Mesothelial cell of epicardium (in vitro differentiated cells): ENCODE measurements around the gene CIROP. TPM values are rescaled to one million over a fixed set of nuclear protein-coding genes. Genes with fewer than 3 reads are reported as not detected.

ENCODE experiments used
- DNase-seq, 2 experiments: peaks; one replicate each; pipeline ENCODE4 v3.0.0; 2021; ENCODE audit warnings: low spot score in 2 of 2; ENCODE audit not compliant: unreplicated experiment in 2 of 2
- H3K27ac Mint-ChIP-seq: 2 replicates; pipeline ENCODE4 v1.8.0; 2021; ENCODE audit warnings: mixed read lengths
- H3K27me3 Mint-ChIP-seq: 2 replicates; pipeline ENCODE4 v1.8.0; 2021; ENCODE audit warnings: low read depth, mixed read lengths
- H3K36me3 Mint-ChIP-seq: 2 replicates; pipeline ENCODE4 v1.8.0; 2021; ENCODE audit warnings: mixed read lengths
- H3K4me1 Mint-ChIP-seq: 2 replicates; pipeline ENCODE4 v1.8.0; 2021; ENCODE audit warnings: mixed read lengths
- H3K4me3 Mint-ChIP-seq: 2 replicates; pipeline ENCODE4 v1.8.0; 2021; ENCODE audit warnings: mild to moderate bottlenecking, moderate library complexity, mixed read lengths
- H3K9me3 Mint-ChIP-seq: 2 replicates; pipeline ENCODE4 v1.8.0; 2021; ENCODE audit warnings: mixed read lengths
- CTCF ChIP-seq: fragments of 200-600 bp; sonication (generic); IDR thresholded peaks from one replicate; pipeline ENCODE4 v1.5.0; 2021; ENCODE audit warnings: antibody characterized with exemption; ENCODE audit not compliant: unreplicated experiment
- total RNA-seq: library from RNA; stranded (reverse); gene quantifications from 3 replicates; pipeline ENCODE4 v1.2.1, GENCODE V29; 2021

CIROP gene
- total RNA-seq, 1 donor from 2014 or later: not detected

GRCh38 chr14:23052182-23052623 lies 52.6 kb downstream of the CIROP start:
- Mint-ChIP-seq H3K4me1 (peaks cover 15% of the 10 kb centered on the region), H3K9me3 (no peaks in the 10 kb centered on the region), H3K36me3 (peaks cover 14% of the 10 kb centered on the region), H3K4me3 (no peak overlapping the region), H3K27me3 (no peaks in the 10 kb centered on the region), H3K27ac (no peak overlapping the region)
- TF ChIP-seq CTCF: no peak
- DNase-seq: no peak

- H3K36me3 Mint-ChIP-seq: peaks cover 14% of the 10 kb centered on the region
- H3K4me3 Mint-ChIP-seq: no peak overlapping the region
- H3K27me3 Mint-ChIP-seq: no peaks in the 10 kb centered on the region
- DNase-seq: no peak
- peaks cover 9% of the 10 kb centered on the region for H3K4me1 Mint-ChIP-seq
- no peak overlapping the region for H3K27ac Mint-ChIP-seq
- H3K9me3 Mint-ChIP-seq: no peaks in the 10 kb centered on the region
- no peak for TF ChIP-seq CTCF
Measured at GRCh38 chr14:23051141-23052057, 53.4 kb downstream of the CIROP start.

Other genes starting within 250 kb of the CIROP start
- 38.6 to 40.4 TPM (median 39.8 TPM) in 3 replicates for gene LRP10, start 233.2 kb downstream of the CIROP start, total RNA-seq
- 2.6 to 3.0 TPM (median 3.0 TPM) in 3 replicates for gene REM2, start 221.8 kb downstream of the CIROP start, total RNA-seq
- gene RBM23, start 185.8 kb downstream of the CIROP start, total RNA-seq: 97.9 to 106 TPM (median 101 TPM) in 3 replicates
- gene PRMT5, start 175.6 kb downstream of the CIROP start, total RNA-seq: 86.2 to 89.8 TPM (median 86.2 TPM) in 3 replicates
- gene HAUS4, start 147.9 kb downstream of the CIROP start, total RNA-seq: 32.7 to 33.2 TPM (median 33.0 TPM) in 3 replicates
- 108 to 110 TPM (median 109 TPM) in 3 replicates for gene AJUBA, start 122.4 kb downstream of the CIROP start, total RNA-seq
- 14.0 to 15.1 TPM (median 14.9 TPM) in 3 replicates for gene C14orf93, start 94.8 kb downstream of the CIROP start, total RNA-seq
- 121 to 124 TPM (median 123 TPM) in 3 replicates for gene PSMB5, start 70.1 kb downstream of the CIROP start, total RNA-seq
- gene PSMB11, start 62.8 kb downstream of the CIROP start, total RNA-seq: 0.09 TPM in 1 of 3 replicates, not detected in the others
- gene CDH24, start 47.5 kb downstream of the CIROP start, total RNA-seq: 26.4 to 30.4 TPM (median 29.3 TPM) in 3 replicates
- 372 to 401 TPM (median 374 TPM) in 3 replicates for gene ACIN1, start 9.9 kb downstream of the CIROP start, total RNA-seq
- 43.2 to 48.5 TPM (median 45.6 TPM) in 3 replicates for gene C14orf119, start 9.5 kb downstream of the CIROP start, total RNA-seq
- not detected in 3 replicates for gene CEBPE, start 14.3 kb upstream of the CIROP start, total RNA-seq
- 52.5 to 62.3 TPM (median 58.7 TPM) in 3 replicates for gene SLC7A8, start 78.7 kb upstream of the CIROP start, total RNA-seq
- gene RNF212B, start 132.9 kb upstream of the CIROP start, total RNA-seq: not detected in 3 replicates
- gene HOMEZ, start 181.1 kb upstream of the CIROP start, total RNA-seq: 11.9 to 14.4 TPM (median 13.7 TPM) in 3 replicates
- gene PPP1R3E, start 197.9 kb upstream of the CIROP start, total RNA-seq: 9.3 to 11.5 TPM (median 10.7 TPM) in 3 replicates
- gene BCL2L2, start 201.8 kb upstream of the CIROP start, total RNA-seq: 27.1 to 30.1 TPM (median 27.9 TPM) in 3 replicates
- 354 to 362 TPM (median 361 TPM) in 3 replicates for gene PABPN1, start 216.5 kb upstream of the CIROP start, total RNA-seq
- 47.7 to 50.5 TPM (median 49.0 TPM) in 3 replicates for gene SLC22A17, start 247.9 kb upstream of the CIROP start, total RNA-seq